Loucy (cell line): ENCODE results near the gene DSE.

Source experiments
- CTCF ChIP-seq: fragments of 200-600 bp; sonication (generic); conservative IDR thresholded peaks from 2 replicates; pipeline ENCODE4 v1.5.1; 2014; ENCODE audit warnings: mild to moderate bottlenecking, antibody characterized with exemption, low read length
- EZH2phosphoT487 ChIP-seq: fragments of 200-600 bp; IDR thresholded peaks from 2 replicates; pipeline ENCODE4 v1.6.1; 2018; ENCODE audit warnings: antibody characterized with exemption, mild to moderate bottlenecking, moderate library complexity, borderline replicate concordance

DNA sequence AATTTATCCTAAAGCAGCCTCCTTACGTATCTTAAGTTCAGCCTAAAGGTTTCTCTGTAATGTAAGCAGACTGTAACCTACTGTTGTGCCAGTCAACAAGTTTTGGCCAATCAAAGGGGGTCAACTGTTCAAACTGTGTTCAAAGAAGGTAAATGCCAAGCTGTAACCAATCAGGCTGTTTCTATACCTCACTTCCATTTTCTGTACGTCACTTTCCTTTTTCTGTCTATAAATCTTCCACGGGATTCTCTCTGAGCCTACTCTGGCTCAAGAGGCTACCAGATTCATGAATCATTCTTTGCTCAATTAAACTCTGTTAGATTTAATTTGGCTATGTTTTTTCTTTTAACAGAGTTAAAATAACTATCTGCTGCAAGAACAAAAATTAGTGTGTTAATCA, 85.4 kb downstream of the DSE start:
- TF ChIP-seq CTCF (no peak), EZH2phosphoT487 (no peak)
